ENCODE measurements around the gene CUX1.

Gene CUX1

GRCh38 chr7:101960323-101960722 lies 142.9 kb downstream of the CUX1 start:
- H3K36me3 ChIP-seq (ENCODE audit: control insufficient read depth in 2 of 2, insufficient read depth in 1 of 2, low read length in 2 of 2): no peaks in the 10 kb centered on the region
- POLR2A ChIA-PET: no interaction called here
- no peaks in the 10 kb centered on the region for H3K4me1 ChIP-seq (ENCODE audit: control insufficient read depth, insufficient read depth, low read length)
- no peak overlapping the region for H3K27ac ChIP-seq (ENCODE audit: extremely low read depth, low read depth, low read length)
- CTCF ChIA-PET: interaction anchor here (0.6 kb wide), 1 partner anchor 157 kb away, joined by 3 read pairs; no protein-coding TSS in a partner anchor
- TF ChIP-seq ZNF121 (tag by site-specific recombination; IDR thresholded peaks at IDR 0.05) (0 out of 2 replicates have a peak, but pooled peaks have one; percentile 82), ZNF19 (tag by site-specific recombination; IDR thresholded peaks at IDR 0.05; ENCODE audit: low read depth) (no peak)
- H3K4me3 ChIP-seq (ENCODE audit: low read depth, low read length): no peak overlapping the region
- H3K9me3 ChIP-seq (ENCODE audit: control insufficient read depth, insufficient read depth, low read depth, low read length): no peaks in the 10 kb centered on the region

GRCh38 chr7:101960985-101961708 lies 143.7 kb downstream of the CUX1 start:
- ChIA-PET CTCF (no interaction called here), POLR2A (no interaction called here)
- no peaks in the 10 kb centered on the region for H3K36me3 ChIP-seq (ENCODE audit: control insufficient read depth in 2 of 2, insufficient read depth in 1 of 2, low read length in 2 of 2)
- H3K9me3 ChIP-seq (ENCODE audit: control insufficient read depth, insufficient read depth, low read depth, low read length): no peaks in the 10 kb centered on the region
- no peak for TF ChIP-seq ZNF24 (tag by site-specific recombination; IDR thresholded peaks at IDR 0.05)
- H3K4me3 ChIP-seq (ENCODE audit: low read depth, low read length): no peak overlapping the region
- H3K27ac ChIP-seq (ENCODE audit: extremely low read depth, low read depth, low read length): no peak overlapping the region
- H3K4me1 ChIP-seq (ENCODE audit: control insufficient read depth, insufficient read depth, low read length): no peaks in the 10 kb centered on the region

GRCh38 chr7:101961811-101962210 lies 144.4 kb downstream of the CUX1 start:
- no peaks in the 10 kb centered on the region for H3K4me1 ChIP-seq (ENCODE audit: control insufficient read depth, insufficient read depth, low read length)
- H3K27ac ChIP-seq (ENCODE audit: extremely low read depth, low read depth, low read length): no peak overlapping the region
- TF ChIP-seq ZNF341 (tag by site-specific recombination; IDR thresholded peaks at IDR 0.05; ENCODE audit: low read depth) (no peak), ZEB2 (tag by site-specific recombination; IDR thresholded peaks at IDR 0.05) (no peak), ZNF266 (tag by site-specific recombination; IDR thresholded peaks at IDR 0.05; ENCODE audit: low read depth) (no peak), ZNF433 (tag by site-specific recombination; IDR thresholded peaks at IDR 0.05; ENCODE audit: low read depth) (no peak)
- CTCF ChIA-PET: no interaction called here
- no peaks in the 10 kb centered on the region for H3K9me3 ChIP-seq (ENCODE audit: control insufficient read depth, insufficient read depth, low read depth, low read length)
- H3K4me3 ChIP-seq (ENCODE audit: low read depth, low read length): no peak overlapping the region
- POLR2A ChIA-PET: no interaction called here
- no peaks in the 10 kb centered on the region for H3K36me3 ChIP-seq (ENCODE audit: control insufficient read depth in 2 of 2, insufficient read depth in 1 of 2, low read length in 2 of 2)

- H3K36me3 ChIP-seq (ENCODE audit: control insufficient read depth in 2 of 2, insufficient read depth in 1 of 2, low read length in 2 of 2): no peaks in the 10 kb centered on the region
- no peaks in the 10 kb centered on the region for H3K9me3 ChIP-seq (ENCODE audit: control insufficient read depth, insufficient read depth, low read depth, low read length)
- TF ChIP-seq ZNF121 (tag by site-specific recombination; IDR thresholded peaks at IDR 0.05) (peak; percentile 63; the same call in 1 of the 2 replicates), ZNF639 (tag by site-specific recombination; IDR thresholded peaks at IDR 0.05) (no peak)
- POLR2A ChIA-PET: no interaction called here
- H3K4me3 ChIP-seq (ENCODE audit: low read depth, low read length): no peak overlapping the region
- CTCF ChIA-PET: no interaction called here
- no peaks in the 10 kb centered on the region for H3K4me1 ChIP-seq (ENCODE audit: control insufficient read depth, insufficient read depth, low read length)
- no peak overlapping the region for H3K27ac ChIP-seq (ENCODE audit: extremely low read depth, low read depth, low read length)
These were observed 146.3 kb downstream of the CUX1 start for GRCh38 chr7:101963693-101964092.

GRCh38 chr7:101964680-101965452 lies 147.4 kb downstream of the CUX1 start:
- CTCF ChIA-PET: no interaction called here
- Histone ChIP-seq H3K4me1 (ENCODE audit: control insufficient read depth, insufficient read depth, low read length) (no peaks in the 10 kb centered on the region), H3K4me3 (ENCODE audit: low read depth, low read length) (no peak overlapping the region), H3K9me3 (ENCODE audit: control insufficient read depth, insufficient read depth, low read depth, low read length) (no peaks in the 10 kb centered on the region), H3K36me3 (ENCODE audit: control insufficient read depth in 2 of 2, insufficient read depth in 1 of 2, low read length in 2 of 2) (no peaks in the 10 kb centered on the region), H3K27ac (ENCODE audit: extremely low read depth, low read depth, low read length) (no peak overlapping the region)
- POLR2A ChIA-PET: no interaction called here
- TF ChIP-seq ZNF654 (tag by site-specific recombination; IDR thresholded peaks at IDR 0.05; ENCODE audit: low read depth) (no peak), GLI2 (tag by site-specific recombination; IDR thresholded peaks at IDR 0.05; ENCODE audit: borderline replicate concordance, low read depth) (no peak), ZNF10 (tag by site-specific recombination; IDR thresholded peaks at IDR 0.05) (no peak), ZBTB10 (tag by site-specific recombination; IDR thresholded peaks at IDR 0.05) (no peak), ZNF248 (tag by site-specific recombination; IDR thresholded peaks at IDR 0.05) (no peak), ZNF488 (tag by site-specific recombination; IDR thresholded peaks at IDR 0.05) (no peak), SP3 (tag by site-specific recombination; IDR thresholded peaks at IDR 0.05) (no peak), ZSCAN5A (tag by site-specific recombination; IDR thresholded peaks at IDR 0.05) (no peak)
